ENCODE data around the gene DFFB. TPM values are rescaled to one million over a fixed set of nuclear protein-coding genes. Genes with fewer than 3 reads are reported as not detected.

DFFB gene
- total and polyA plus RNA-seq, 2 donors (not counting 1 experiment from before 2014, with no cell fraction given), result 6.4 to 7.6 TPM

GRCh38 chr1:3910857-3911845, 53.9 kb downstream of the DFFB start:
- Histone ChIP-seq H3K4me1 (ENCODE audit: control insufficient read depth, extremely low read depth, insufficient read depth, low read length) (no peaks in the 10 kb centered on the region), H3K9me3 (ENCODE audit: control insufficient read depth, insufficient read depth, low read depth, low read length) (no peaks in the 10 kb centered on the region), H3K4me2 (ENCODE audit: extremely low read depth, insufficient read depth, low read length) (no peak overlapping the region), H3K79me2 (ENCODE audit: control insufficient read depth, insufficient read depth, low read length) (no peaks in the 10 kb centered on the region), H4K20me1 (ENCODE audit: control insufficient read depth, extremely low read depth, insufficient read depth, low read length) (no peaks in the 10 kb centered on the region), H3K27me3 (ENCODE audit: control insufficient read depth, insufficient read depth, low read length) (no peaks in the 10 kb centered on the region), H3K9ac (ENCODE audit: insufficient read depth, low read length) (no peak overlapping the region), H3K4me3 (replicated peaks in 1 of 4; ENCODE audit: control extremely low read depth in 1 of 4, insufficient read depth in 1 of 4, low read depth in 3 of 4, low read length in 4 of 4) (no peak overlapping the region), H3K36me3 (ENCODE audit: control insufficient read depth, insufficient read depth, low read length) (no peaks in the 10 kb centered on the region), H2AFZ (ENCODE audit: low read length) (no peak overlapping the region), H3K27ac (ENCODE audit: insufficient read depth, low read length) (no peak overlapping the region)
- peak; percentile 40 to 41 for DNase-seq (ENCODE audit: low read depth in 2 of 2)
- TF ChIP-seq EZH2 (IDR thresholded peaks at IDR 0.05; ENCODE audit: low read length, missing control alignments), result no peak
- TF ChIP-seq, protein P1, sequence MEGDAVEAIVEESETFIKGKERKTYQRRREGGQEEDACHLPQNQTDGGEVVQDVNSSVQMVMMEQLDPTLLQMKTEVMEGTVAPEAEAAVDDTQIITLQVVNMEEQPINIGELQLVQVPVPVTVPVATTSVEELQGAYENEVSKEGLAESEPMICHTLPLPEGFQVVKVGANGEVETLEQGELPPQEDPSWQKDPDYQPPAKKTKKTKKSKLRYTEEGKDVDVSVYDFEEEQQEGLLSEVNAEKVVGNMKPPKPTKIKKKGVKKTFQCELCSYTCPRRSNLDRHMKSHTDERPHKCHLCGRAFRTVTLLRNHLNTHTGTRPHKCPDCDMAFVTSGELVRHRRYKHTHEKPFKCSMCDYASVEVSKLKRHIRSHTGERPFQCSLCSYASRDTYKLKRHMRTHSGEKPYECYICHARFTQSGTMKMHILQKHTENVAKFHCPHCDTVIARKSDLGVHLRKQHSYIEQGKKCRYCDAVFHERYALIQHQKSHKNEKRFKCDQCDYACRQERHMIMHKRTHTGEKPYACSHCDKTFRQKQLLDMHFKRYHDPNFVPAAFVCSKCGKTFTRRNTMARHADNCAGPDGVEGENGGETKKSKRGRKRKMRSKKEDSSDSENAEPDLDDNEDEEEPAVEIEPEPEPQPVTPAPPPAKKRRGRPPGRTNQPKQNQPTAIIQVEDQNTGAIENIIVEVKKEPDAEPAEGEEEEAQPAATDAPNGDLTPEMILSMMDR (conservative IDR thresholded peaks at IDR 0.05 in 1 of 2, IDR thresholded peaks at IDR 0.05 in 1 of 2; ENCODE audit: low read depth in 1 of 2, low read length in 2 of 2), result peak; percentile 45 to 58

- Histone ChIP-seq H3K4me2 (ENCODE audit: extremely low read depth, insufficient read depth, low read length) (no peak overlapping the region), H4K20me1 (ENCODE audit: control insufficient read depth, extremely low read depth, insufficient read depth, low read length) (no peaks in the 10 kb centered on the region), H3K36me3 (ENCODE audit: control insufficient read depth, insufficient read depth, low read length) (no peaks in the 10 kb centered on the region), H3K4me3 (replicated peaks in 1 of 4; ENCODE audit: control extremely low read depth in 1 of 4, insufficient read depth in 1 of 4, low read depth in 3 of 4, low read length in 4 of 4) (no peak overlapping the region), H3K27me3 (ENCODE audit: control insufficient read depth, insufficient read depth, low read length) (no peaks in the 10 kb centered on the region), H3K27ac (ENCODE audit: insufficient read depth, low read length) (no peak overlapping the region), H3K4me1 (ENCODE audit: control insufficient read depth, extremely low read depth, insufficient read depth, low read length) (no peaks in the 10 kb centered on the region), H3K79me2 (ENCODE audit: control insufficient read depth, insufficient read depth, low read length) (no peaks in the 10 kb centered on the region), H3K9ac (ENCODE audit: insufficient read depth, low read length) (no peak overlapping the region), H3K9me3 (ENCODE audit: control insufficient read depth, insufficient read depth, low read depth, low read length) (no peaks in the 10 kb centered on the region), H2AFZ (ENCODE audit: low read length) (no peak overlapping the region)
- DNase-seq (ENCODE audit: low read depth in 2 of 2), result no peak
- TF ChIP-seq, protein P1 (conservative IDR thresholded peaks at IDR 0.05 in 1 of 2, IDR thresholded peaks at IDR 0.05 in 1 of 2; ENCODE audit: low read depth in 1 of 2, low read length in 2 of 2), result no peak
- no peak for TF ChIP-seq EZH2 (IDR thresholded peaks at IDR 0.05; ENCODE audit: low read length, missing control alignments)
Measured at GRCh38 chr1:3911981-3912808, 54.9 kb downstream of the DFFB start.

Measured in fibroblast of lung (primary cell).